Caco-2 (cell line): ENCODE measurements around the gene ZNF329. TPM values are rescaled to one million over a fixed set of nuclear protein-coding genes. Genes with fewer than 3 reads are reported as not detected.

ENCODE experiments used
- BruUV-seq: library from RNA; stranded (reverse); fragments of 400-500 nt; replicated peaks from 2 replicates; lab custom pipeline; 2021; lab: Mats Ljungman, UMichigan
- CTCF ChIA-PET: fragments of 300-600 bp; sonication (Branson Sonifier 250); formaldehyde crosslinking; loops from one replicate; lab custom pipeline; 2022; ENCODE audit warnings: antibody characterized with exemption; lab: Charles Lee
- POLR2A ChIA-PET: fragments of 300-600 bp; sonication (Branson Sonifier 250); formaldehyde crosslinking; loops from one replicate; lab custom pipeline; 2022; ENCODE audit warnings: antibody characterized with exemption; lab: Charles Lee
- DNase-seq, 2 experiments: peaks; one replicate each; pipeline versions ENCODE4 v3.0.0 to v3.0.0-alpha.2; 2020 to 2022
- H3K27me3 ChIP-seq: replicated peaks from 2 replicates; pipeline ENCODE4 v1.6.0; 2011; ENCODE audit warnings: low read length; ENCODE audit not compliant: control insufficient read depth, insufficient read depth
- H3K36me3 ChIP-seq: 2 replicates; pipeline ENCODE4 v1.5.1; 2011; ENCODE audit warnings: low read length; ENCODE audit not compliant: control insufficient read depth, insufficient read depth
- H3K4me1 ChIP-seq: fragments of 250-450 bp; sonication (Bioruptor Pico); 2 replicates; pipeline ENCODE4 v1.5.1; 2020; ENCODE audit warnings: mild to moderate bottlenecking
- H3K4me3 ChIP-seq: 2 replicates; pipeline ENCODE4 v1.5.1; 2011; ENCODE audit warnings: low read depth, mild to moderate bottlenecking, control low read depth, low read length
- H3K9me3 ChIP-seq: fragments of 250-450 bp; sonication (Bioruptor Pico); 2 replicates; pipeline ENCODE4 v1.5.1; 2020; ENCODE audit warnings: mild to moderate bottlenecking, moderate library complexity
- H3K27ac Mint-ChIP-seq: one replicate; pipeline ENCODE4 v1.8.0; 2022; ENCODE audit warnings: mixed read lengths; ENCODE audit not compliant: unreplicated experiment
- H3K27me3 Mint-ChIP-seq: one replicate; pipeline ENCODE4 v1.8.0; 2022; ENCODE audit warnings: mixed read lengths; ENCODE audit not compliant: insufficient read depth, unreplicated experiment
- H3K36me3 Mint-ChIP-seq: one replicate; pipeline ENCODE4 v1.8.0; 2022; ENCODE audit warnings: mild to moderate bottlenecking, mixed read lengths; ENCODE audit not compliant: insufficient read depth, unreplicated experiment
- H3K4me1 Mint-ChIP-seq: one replicate; pipeline ENCODE4 v1.8.0; 2022; ENCODE audit warnings: low read depth, mixed read lengths; ENCODE audit not compliant: unreplicated experiment
- H3K4me3 Mint-ChIP-seq: one replicate; pipeline ENCODE4 v1.8.0; 2022; ENCODE audit warnings: mild to moderate bottlenecking, moderate library complexity, mixed read lengths; ENCODE audit not compliant: unreplicated experiment
- H3K9me3 Mint-ChIP-seq: one replicate; pipeline ENCODE4 v1.8.0; 2022; ENCODE audit warnings: mixed read lengths; ENCODE audit not compliant: unreplicated experiment
- CTCF ChIP-seq, 2 experiments: fragments of 200-600 bp in 1 of 2; IDR thresholded peaks; 1 replicate in 1 of 2; 2 replicates in 1 of 2; pipeline versions ENCODE4 v1.5.1 to v1.8.0; 2011 to 2022; ENCODE audit warnings: antibody characterized with exemption in 1 of 2, control low read depth in 1 of 2, inconsistent platforms in 1 of 2, low read depth in 1 of 2, low read length in 1 of 2, mild to moderate bottlenecking in 1 of 2, moderate library complexity in 1 of 2; ENCODE audit not compliant: insufficient read depth in 1 of 2, severe bottlenecking in 1 of 2, unreplicated experiment in 1 of 2
- intact Hi-C: fragments of 100-400 bp; cut with micrococcal nuclease; formaldehyde crosslinking; loops from one replicate; pipeline ENCODE4 v1.10.0; 2022; ENCODE audit not compliant: unreplicated experiment
- total RNA-seq: library from RNA; stranded (reverse); gene quantifications from 2 replicates; pipeline ENCODE4 v1.2.3, GENCODE V29; 2022

Gene ZNF329
- total RNA-seq, 1 experiment from 2014 or later: 5.4 TPM

- no peaks in the 10 kb centered on the region for H3K36me3 ChIP-seq
- peaks cover 28% of the 10 kb centered on the region for H3K9me3 ChIP-seq
- CTCF ChIA-PET: no interaction called here
- no peak for DNase-seq
- Mint-ChIP-seq H3K4me1 (no peaks in the 10 kb centered on the region), H3K36me3 (peaks cover 13% of the 10 kb centered on the region), H3K9me3 (peaks cover 34% of the 10 kb centered on the region), H3K27me3 (no peaks in the 10 kb centered on the region), H3K27ac (no peak overlapping the region), H3K4me3 (no peak overlapping the region)
- no TSS peak for BruUV-seq
- no peak overlapping the region for H3K4me3 ChIP-seq
- no peak for TF ChIP-seq CTCF (IDR thresholded peaks at IDR 0.05; ENCODE audit: insufficient read depth in 1 of 2, low read depth in 1 of 2, low read length in 1 of 2, severe bottlenecking in 1 of 2, unreplicated experiment in 1 of 2)
- H3K27me3 ChIP-seq: no peaks in the 10 kb centered on the region
- H3K4me1 ChIP-seq: no peaks in the 10 kb centered on the region
- intact Hi-C loops: no loop called here
- POLR2A ChIA-PET: no interaction called here
Measured at GRCh38 chr19:58095328-58095727, 55.3 kb downstream of the ZNF329 start.

GRCh38 chr19:58093071-58093470, 57.5 kb downstream of the ZNF329 start:
- Mint-ChIP-seq H3K4me3 (no peak overlapping the region), H3K9me3 (peaks cover 23% of the 10 kb centered on the region), H3K27me3 (no peaks in the 10 kb centered on the region), H3K27ac (no peak overlapping the region), H3K4me1 (no peaks in the 10 kb centered on the region), H3K36me3 (peaks cover 8% of the 10 kb centered on the region)
- CTCF ChIA-PET: interaction anchor here (0.6 kb wide), 1 partner anchor 28 kb away, joined by 9 read pairs; no protein-coding TSS in a partner anchor
- POLR2A ChIA-PET: no interaction called here
- intact Hi-C loops: no loop called here
- H3K9me3 ChIP-seq: peaks cover 18% of the 10 kb centered on the region
- H3K4me3 ChIP-seq: no peak overlapping the region
- no peaks in the 10 kb centered on the region for H3K4me1 ChIP-seq
- no TSS peak for BruUV-seq
- no peak for TF ChIP-seq CTCF (IDR thresholded peaks at IDR 0.05; ENCODE audit: insufficient read depth in 1 of 2, low read depth in 1 of 2, low read length in 1 of 2, severe bottlenecking in 1 of 2, unreplicated experiment in 1 of 2)
- H3K27me3 ChIP-seq: no peaks in the 10 kb centered on the region
- no peaks in the 10 kb centered on the region for H3K36me3 ChIP-seq
- no peak for DNase-seq

GRCh38 chr19:58091251-58091995, 59.2 kb downstream of the ZNF329 start:
- Histone ChIP-seq H3K27me3 (no peaks in the 10 kb centered on the region), H3K9me3 (peaks cover 11% of the 10 kb centered on the region), H3K4me1 (no peaks in the 10 kb centered on the region), H3K4me3 (no peak overlapping the region), H3K36me3 (no peaks in the 10 kb centered on the region)
- Mint-ChIP-seq H3K4me1 (no peaks in the 10 kb centered on the region), H3K36me3 (peaks cover 8% of the 10 kb centered on the region), H3K4me3 (no peak overlapping the region), H3K27me3 (no peaks in the 10 kb centered on the region), H3K27ac (no peak overlapping the region), H3K9me3 (peaks cover 11% of the 10 kb centered on the region)
- intact Hi-C loops: no loop called here
- no TSS peak for BruUV-seq
- DNase-seq: no peak
- ChIA-PET POLR2A (no interaction called here), CTCF (interaction anchor here (0.6 kb wide), 1 partner anchor 13 kb away, joined by 3 read pairs; no protein-coding TSS in a partner anchor)
- no peak for TF ChIP-seq CTCF (IDR thresholded peaks at IDR 0.05; ENCODE audit: insufficient read depth in 1 of 2, low read depth in 1 of 2, low read length in 1 of 2, severe bottlenecking in 1 of 2, unreplicated experiment in 1 of 2)
